UCSD-AML1 (cell line): ENCODE measurements around the gene UNC119.

ENCODE experiments used
- DNase-seq: peaks from one replicate; lab custom pipeline; 2025; ENCODE audit not compliant: unreplicated experiment; lab: John Stamatoyannopoulos, UW

UNC119 gene

DNA sequence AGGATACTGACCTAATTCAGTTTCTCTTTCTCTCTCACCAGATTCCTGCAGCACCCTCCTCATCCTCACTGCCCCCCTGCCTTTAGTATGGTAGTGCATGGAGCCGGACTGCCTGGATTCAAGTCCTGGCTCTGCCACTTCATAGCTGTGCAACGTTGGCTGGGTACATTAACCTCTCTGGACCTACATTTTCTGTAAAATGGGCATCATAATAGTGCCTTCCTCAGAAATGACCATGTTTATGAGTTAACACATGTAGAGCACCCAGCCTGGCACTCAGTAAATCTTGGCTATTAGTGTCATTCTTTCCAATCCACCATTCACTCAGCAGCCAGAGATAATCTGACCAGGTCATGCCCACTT is 7.3 kb downstream of the UNC119 start:
- DNase-seq = no peak

DNA sequence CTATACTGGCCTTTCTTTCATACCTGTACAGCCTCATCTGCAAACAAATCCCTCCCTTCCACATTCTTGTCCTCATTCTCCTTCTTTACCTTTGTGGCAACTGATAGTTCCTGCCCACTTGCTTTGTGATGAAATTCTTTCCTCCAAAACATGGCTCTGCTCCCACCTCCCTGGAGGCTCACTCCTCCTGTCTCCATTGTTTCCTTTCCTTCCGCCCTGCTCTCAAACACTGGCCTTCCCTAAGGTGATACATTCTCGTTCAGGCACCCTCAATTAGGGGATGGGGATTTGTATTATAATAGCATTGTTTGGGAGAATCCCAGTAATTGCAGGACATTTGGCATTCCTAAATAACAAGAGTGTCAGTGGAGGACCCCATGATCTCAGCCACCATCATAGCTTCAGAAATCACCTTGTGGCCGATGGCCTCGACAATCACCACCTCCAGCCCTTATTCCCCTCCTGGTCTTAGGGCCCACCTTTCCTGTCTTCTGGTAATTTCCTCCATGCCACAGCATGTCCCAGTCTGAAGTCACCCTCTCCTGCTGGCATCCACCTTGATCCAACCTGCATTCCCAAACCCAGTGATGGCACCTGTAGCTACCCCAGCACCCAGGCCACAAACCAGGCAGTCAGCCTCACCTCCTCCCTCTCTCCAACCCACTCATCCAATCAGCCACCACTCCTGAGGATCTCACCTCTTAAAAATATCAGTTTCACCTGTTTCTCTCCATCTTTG is 7.9 kb downstream of the UNC119 start:
- DNase-seq = no peak

DNA sequence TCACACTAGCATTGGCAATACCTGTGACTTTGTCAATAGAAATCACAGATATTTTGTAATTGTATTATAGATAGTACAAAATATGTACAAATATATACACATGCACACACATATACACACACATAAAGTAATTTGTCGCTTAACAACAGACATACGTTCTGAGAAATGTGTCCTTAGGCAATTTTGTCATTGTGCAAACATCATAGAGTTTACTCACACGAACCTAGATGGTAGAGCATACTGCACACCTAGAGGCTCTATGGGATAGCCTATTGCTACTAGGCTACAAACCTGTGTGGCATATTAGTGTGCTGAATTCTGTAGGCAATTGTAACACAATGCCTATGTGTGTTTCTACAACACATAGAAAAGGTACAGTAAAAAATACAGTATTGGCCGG is 11.0 kb downstream of the UNC119 start:
- no peak for DNase-seq

DNA sequence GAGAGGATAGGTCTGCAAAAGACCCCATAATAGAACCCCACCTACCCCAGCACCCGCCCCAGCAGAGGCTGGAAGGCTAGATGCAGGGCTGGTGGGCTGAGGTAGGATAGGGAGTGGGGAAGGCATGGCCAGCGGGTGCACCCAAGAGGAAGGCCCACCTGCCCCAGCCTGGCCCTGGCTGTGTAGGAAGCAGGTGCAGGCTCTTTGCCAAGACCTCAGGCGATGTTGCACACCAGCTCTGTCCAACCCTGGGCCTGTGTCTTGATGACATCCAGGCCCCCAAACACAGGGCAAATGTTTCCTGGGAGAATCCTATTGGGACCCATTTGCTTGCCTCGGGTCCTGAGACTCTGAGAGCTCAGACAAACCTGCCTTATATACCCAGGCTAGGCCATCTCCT is 12.2 kb downstream of the UNC119 start:
- DNase-seq = no peak

DNA sequence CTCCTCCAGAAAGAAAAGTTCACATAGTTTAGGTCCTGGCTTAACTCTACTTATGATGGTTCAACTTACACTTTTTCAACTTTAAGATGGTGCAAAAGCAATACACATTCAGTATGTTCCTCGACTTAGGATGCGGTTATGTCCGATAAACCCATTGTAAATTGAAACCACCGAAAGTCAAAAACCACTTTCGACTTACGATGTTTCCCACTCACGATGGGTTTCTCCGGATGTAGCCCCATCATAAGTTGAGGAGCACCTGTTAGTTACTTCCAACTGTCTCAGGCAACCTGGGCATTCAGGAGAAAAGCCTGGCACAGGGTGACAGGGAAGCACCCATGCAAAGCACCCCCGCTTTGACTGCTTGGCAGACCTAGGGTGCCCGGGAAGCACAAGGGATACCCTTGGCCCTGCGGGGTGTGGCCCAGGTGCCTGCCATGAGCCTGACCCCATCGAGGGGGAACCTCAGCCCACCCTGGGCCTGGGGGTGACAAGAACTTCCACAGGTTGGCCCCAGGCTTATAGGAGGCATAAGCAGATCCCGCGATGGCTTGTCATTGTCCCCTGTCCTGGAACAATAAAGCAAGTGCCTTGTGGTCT is 14.0 kb downstream of the UNC119 start:
- no peak for DNase-seq

DNA sequence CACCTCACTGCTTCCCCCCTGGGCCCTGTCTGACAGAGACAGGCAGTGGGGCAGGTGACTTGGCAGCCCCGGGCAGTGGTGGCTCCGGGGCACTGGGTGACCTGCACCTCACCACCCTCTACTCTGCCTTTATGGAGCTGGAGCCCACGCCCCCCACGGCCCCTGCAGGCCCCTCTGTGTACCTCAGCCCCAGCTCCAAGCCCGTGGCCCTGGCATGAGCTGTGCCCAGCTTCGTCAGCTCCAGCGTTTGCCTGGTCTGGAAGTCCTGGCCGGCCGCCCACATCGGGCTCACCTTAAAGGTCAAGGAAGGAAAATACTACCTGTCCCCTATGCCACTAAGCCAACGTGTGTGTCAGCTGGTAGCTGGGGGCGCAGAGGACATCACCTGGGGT is 15.2 kb downstream of the UNC119 start:
- DNase-seq = no peak

DNA sequence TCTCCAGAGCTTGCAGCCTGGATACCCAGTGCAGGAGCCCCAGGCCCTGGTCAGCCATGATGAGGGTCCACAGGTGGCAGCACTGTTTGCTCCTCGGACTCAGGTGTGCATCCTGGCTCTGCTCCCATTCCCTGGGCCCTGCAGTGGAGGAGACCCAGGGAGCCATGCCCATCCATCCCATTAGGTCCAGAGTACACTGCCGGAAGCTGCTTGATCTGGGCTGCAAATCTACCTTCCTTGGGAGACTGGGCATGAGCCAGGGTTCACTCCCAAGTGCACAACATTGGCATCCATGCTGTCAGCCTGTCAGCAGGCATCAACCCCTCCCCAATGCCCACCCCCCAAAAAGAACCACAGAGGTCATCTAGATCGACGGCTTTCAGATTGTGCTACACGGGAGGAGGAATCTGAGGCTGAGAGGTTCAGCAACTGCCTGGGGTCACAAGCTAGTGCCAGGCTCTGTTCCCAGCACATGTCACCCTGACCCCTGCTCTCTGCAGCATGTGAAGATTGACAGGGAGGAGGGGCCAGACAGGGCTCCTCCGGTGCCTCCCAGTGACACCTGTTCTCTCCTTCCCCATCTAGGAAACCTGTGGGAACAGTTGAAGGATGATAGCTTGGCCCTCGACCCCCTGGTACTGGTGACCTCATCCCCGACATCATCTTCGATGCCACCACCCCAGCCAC is 15.7 kb downstream of the UNC119 start:
- DNase-seq = no peak

DNA sequence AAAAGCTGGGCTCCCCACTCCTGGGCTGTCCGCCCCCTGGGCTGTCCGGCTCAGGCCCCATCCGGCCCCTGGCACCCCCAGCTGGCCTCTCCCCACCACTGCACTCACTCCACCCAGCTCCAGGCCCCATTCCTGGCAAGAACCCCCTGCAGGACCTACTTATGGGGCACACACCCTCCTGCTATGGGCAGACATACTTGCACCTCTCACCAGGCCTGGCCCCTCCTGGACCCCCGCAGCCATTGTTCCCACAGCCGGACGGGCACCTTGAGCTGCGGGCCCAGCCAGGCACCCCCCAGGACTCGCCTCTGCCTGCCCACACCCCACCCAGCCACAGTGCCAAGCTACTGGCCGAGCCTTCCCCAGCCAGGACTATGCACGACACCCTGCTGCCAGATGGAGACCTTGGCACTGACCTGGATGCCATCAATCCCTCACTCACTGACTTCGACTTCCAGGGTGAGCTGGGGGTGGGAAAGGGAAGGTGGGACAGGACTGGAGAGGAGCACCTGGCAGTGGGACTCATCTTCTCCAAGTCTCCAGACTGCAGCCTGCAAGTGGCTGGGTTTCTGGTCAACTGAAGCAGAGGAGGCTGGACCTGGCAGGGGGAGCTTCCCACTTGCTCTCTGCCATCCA is 17.6 kb downstream of the UNC119 start:
- DNase-seq = no peak

DNA sequence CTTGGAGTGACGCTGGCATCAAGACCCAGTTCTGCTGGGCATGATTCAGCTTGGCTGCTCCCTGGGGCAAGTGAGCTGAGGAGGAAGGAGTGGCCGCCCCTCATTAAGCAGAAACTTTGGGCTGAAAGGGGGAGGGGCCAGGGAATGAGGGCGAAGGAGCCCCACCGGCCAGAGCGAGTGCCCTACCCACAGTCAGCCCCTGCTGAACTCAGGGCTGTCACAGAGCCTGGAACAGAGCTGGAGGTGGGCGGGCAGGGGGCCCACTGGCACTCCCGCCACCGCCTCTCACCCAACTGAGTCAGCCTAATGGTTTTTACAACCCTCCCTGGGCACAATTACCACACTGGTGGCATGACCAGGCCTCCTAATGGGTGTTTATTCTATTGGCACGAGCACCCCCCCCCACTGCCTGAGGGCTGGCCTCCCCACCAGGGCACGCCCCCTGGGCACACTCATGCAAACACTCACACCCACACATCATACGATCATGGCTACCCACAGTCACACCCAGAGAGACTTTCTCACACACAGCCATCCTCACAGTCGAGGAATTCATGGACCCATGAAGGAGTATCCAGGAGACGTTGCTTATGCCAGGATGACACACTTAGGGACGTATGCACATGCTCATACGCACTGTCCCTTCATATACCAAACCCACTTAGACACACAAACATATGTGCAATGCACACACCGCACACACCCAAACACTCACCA is 19.2 kb downstream of the UNC119 start:
- DNase-seq = no peak

DNA sequence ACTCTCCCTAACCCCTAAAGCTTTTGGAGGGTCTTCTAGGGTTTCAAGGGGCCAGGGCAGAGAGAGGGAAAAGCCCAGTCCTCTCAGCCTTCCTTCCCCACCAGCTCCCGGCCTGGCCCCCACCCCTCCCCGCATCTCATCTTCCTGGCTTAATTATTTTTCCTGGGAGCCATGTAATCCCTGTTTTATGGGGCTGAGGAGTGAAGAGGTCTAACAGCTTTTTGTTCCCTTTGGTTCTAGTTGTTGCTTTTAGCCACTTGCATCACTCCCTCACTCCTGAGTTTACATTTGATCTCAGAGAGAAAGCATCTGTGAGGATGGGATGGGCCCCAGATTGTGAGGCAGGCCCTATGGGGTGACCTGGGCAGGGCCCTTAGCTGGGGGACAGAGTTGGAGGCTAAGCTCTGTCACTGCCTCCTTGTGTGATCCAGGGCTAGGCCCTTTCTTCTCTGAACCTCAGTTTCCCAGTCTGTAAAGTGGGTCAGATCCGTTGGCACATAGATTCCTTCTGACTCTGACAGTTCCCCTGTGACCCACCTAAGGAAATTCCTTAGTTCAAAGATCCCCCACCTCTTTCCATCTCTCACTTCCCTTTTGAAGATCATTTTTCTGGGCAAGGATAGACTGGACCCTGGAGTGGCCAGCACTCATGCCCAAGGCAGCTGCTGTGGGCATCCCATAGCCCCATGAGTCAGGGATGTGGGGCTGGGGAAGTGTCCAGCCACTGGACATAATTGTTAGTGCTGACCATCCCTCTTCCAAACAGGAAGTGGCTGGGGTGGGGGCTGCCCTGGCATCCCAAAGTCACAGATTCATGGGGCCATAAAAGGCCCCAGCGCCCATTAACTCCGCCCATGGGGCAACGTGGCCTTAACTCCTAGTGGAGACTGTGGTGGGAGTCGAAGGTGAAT is 20.1 kb downstream of the UNC119 start:
- no peak for DNase-seq

DNA sequence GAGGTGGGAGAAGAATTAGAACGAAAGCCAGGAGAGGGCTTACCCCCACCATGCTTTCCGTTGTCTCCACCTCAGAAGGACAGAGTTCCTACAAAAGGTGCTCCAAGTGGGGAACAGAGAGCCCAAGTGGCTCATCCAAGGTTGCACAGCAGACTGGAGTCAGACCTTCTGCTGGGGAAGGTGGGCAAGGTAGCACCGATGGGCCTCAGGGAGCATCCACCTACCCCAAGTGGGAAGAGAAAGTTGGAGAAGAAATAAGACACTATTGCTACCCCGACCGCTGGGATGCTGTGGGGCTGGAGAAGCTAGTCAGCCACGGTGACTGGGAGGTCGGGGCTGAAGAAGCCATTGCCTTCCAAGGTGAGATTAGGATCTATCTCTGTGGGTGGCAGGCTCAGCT is 21.5 kb downstream of the UNC119 start:
- DNase-seq = no peak

DNA sequence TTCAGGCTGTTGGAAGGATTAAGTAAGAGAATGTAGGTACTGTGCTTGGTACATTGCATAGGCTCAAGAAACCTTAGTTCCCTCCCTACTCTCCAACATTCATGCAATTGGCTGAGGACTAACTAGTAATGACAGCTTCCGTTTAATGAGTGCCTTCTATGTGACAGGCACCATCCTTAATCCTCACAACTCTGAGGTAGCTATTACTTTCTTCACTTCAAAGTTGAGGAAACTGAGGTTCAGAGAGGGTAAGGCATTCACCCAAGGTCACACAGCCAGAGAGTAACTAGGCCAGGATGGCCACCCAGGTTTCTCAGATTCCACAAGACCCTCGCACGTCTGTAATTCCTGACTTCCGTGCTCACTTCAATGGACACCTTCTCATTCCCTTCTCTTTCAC is 22.2 kb downstream of the UNC119 start:
- no peak for DNase-seq

DNA sequence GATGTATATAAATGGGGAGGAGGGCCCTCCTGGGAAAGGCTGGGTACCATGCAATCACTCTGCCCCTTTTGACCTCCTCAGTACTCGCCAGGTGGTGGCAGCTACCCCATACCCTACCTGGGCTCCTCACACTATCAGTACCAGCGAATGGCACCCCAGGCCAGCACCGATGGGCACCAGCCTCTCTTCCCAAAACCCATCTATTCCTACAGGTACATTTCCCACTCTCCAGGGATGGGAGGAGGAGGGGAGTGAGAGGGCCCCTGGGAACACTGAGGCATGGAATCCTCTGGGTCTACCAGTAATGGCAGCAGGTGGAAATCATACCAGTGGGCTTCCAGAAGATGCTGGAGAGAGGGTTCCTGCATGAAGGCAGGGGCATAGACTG is 23.4 kb downstream of the UNC119 start:
- no peak for DNase-seq

DNA sequence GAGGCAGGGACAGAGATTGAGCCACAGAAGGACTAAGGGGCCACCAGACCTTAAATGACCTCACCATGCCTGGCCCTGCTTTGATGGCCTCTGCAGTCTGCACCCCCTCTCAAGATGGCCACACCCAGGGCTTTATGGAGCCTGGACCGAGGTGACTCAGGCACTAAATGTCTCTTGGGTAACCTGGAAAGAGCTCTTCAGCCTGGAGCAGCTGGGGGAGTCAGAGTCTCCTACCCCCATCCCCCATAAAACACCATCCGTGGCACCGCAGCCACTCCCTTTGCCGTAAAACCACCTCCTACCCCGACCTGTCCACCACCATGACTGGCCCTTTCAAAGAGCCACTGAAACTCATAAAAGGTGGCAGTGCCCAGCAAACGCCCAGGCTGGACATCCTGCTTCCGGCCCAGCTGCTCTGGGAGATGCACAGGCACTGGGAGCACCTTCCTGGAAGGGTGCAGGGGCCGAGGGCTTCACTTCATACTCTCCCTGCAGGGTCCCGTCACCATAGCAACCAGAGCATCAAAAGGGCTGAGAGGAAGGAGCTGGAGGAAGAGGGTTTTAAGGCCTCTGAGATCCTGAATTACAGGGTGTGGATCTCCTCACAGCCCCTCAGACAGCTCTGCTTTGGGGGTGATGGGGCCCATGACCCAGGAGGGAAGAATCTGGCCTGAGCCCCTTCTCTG is 24.0 kb downstream of the UNC119 start:
- DNase-seq = no peak

DNA sequence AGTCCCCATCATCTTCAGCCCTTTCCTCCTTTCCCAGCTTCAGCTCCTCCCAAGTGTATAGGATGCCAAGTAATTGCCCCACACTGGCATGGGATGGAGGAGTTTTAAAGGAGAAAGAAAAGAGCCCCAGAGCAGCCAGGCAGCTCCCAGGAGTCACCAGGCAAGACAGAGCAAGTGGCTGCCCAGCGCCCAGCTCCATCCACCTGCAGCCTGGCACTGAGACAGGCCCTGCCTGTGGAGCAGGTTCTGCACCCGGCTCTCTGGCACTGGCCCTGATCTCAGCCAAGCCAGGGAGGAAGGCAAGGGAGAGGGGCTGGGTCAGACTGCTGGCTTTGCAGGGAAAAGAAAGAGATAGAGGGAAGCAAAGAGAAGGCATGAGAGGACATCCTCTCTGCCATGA is 24.6 kb downstream of the UNC119 start:
- no peak for DNase-seq

DNA sequence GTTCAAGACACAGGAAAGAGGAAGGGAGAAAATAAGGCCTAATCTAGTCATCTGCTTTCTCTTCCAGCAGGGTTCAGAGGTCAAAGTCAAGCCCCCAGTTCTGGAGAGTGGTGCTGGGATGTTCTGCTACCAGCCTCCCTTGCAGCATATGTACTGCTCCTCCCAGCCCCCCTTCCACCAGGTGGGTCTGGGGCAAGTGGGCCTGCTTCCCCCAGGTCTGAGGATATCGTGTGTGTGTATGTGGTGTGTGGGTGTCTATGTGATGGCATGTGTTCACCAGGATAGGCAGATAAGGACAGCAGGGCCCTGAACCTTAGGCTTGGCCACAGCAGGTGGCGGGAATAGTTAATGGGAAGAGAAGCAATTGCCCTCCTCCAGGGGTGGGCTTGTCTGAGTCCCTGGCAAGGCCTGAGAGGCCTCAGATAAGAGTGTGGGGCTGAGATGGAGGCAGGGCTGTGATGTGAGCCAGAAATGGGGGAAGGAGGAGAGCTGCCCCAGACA is 25.2 kb downstream of the UNC119 start:
- DNase-seq = no peak

DNA sequence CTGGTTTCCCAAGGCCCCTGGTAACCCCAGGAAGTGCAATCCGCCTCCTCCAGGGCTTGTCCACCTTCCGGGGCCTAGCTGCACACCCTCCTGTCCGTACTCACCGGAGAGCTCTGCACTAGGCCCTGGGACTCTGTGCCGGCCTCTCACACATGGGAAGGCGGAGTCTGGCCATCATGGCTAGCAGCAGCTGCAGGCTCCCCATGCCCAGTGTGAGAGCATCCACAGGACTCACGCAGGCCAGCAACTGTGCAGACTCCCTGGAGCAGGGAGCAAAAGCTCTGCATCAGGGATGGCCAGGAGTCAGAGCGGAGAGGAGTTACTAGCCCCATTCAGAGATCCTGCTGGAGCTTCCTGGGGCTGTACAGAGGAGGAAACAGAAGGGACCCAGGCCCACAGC is 26.0 kb downstream of the UNC119 start:
- DNase-seq = no peak

DNA sequence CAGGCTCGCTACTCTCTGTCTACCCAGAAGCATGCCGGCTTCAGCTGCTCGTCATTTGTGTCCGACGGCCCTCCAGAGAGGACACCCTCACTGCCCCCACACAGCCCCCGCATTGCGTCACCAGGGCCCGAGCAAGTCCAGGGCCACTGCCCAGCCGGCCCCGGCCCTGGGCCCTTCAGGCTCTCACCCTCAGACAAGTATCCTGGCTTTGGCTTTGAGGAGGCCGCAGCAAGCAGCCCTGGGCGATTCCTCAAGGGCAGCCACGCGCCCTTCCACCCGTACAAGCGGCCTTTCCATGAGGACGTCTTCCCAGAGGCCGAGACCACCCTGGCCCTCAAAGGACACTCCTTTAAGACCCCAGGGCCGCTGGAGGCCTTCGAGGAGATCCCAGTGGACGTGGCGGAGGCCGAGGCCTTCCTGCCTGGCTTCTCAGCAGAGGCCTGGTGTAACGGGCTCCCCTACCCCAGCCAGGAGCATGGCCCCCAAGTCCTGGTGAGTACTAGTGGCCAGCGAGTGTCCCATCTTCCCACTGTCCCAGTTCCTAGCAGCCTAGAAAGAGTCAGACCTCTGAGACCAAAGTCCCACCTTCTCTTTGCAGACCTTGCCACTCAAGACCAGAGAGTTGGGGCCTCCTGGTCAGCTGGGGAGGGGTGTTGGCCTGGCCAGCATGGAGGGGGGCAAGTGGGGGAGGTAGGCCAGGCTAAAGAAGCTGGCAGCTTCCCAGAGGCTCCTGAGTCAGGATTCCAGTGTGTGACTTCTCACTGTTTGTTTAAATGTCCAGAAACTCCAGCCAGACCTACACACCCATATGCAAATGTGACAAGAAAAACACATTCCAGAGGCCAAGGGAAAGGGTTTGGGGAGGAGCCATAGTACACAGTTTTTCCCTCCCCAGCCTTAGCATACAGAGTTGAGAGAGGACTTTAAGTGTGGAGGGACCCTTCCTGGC is 27.7 kb downstream of the UNC119 start:
- DNase-seq = no peak

DNA sequence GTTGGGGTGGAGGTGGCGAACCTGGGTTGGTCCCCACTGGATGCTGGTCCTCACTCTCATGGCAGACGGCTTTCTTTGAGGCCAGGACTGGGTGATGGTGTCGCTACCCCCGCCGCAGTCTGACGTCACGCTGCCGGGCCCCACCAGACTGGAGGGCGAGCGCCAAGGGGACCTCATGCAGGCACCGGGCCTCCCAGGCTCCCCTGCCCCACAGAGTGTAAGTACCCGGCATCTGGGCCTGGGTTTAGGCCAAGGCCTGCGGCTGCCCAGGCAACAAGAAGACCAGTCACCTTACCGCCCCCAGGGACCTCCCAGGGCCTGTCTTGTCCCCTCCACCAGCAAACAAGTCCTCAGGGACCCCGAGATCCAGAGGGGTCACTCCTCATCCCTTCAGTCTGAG is 28.5 kb downstream of the UNC119 start:
- DNase-seq = no peak
